ENCODE results near the gene ACSL3. TPM values are rescaled to one million over a fixed set of nuclear protein-coding genes. Genes with fewer than 3 reads are reported as not detected.
A peak's percentile ranks its signal among the peaks of the same experiment; 100 is the strongest.

The ACSL3 gene
- total and polyA plus RNA-seq, 2 donors (not counting 1 experiment from before 2014, with no cell fraction given): 6.7 to 46.0 TPM

DNA sequence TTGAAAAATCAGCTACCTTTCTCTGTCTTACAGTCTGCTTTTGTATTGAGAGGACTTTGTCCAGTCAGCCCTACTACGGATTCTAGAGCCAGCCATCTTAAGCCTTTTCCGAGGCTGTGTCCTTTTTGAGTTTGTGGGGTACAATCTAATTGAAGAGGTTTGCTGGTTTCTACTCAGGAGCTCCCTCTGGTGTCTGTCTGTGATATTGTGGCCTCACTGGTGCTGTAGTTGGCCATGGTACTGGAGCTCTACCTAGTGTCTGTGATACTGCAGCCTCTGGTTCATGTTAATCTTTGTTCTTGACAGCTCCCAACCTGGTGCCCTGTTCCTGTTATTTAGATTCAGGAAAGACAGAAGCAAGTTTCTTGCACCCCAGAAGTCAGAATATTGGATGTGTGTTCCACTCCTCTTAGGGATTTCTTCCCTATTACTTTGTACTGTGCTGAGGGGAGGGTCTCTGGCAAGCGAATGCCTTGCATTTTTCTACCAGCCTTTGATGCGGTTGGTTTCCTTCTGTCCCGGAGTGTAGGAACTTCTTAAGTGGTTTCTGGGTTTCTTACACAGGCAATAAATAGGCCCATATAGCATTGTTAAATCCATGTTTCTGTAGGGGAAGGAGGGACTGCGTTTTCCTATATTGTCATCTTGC lies 78.5 kb downstream of the ACSL3 start:
- ChIA-PET POLR2A (no interaction called here), CTCF (interaction anchor here (0.8 to 5.0 kb wide), 16 partner anchors 9 to 880 kb away, joined by 3 to 44 read pairs (median 4); no protein-coding TSS in a partner anchor)
- Histone ChIP-seq H4K20me1 (ENCODE audit: control insufficient read depth, insufficient read depth, low read length, poor library complexity, severe bottlenecking) (no peaks in the 10 kb centered on the region), H3K4me1 (ENCODE audit: control insufficient read depth in 2 of 2, insufficient read depth in 2 of 2, low read length in 2 of 2) (no peaks in the 10 kb centered on the region), H3K36me3 (replicated peaks in 1 of 2; ENCODE audit: control extremely low read depth in 1 of 2, control insufficient read depth in 1 of 2, extremely low read depth in 1 of 2, insufficient read depth in 2 of 2, low read length in 1 of 2) (peaks cover 12 to 26% of the 10 kb centered on the region in 2 experiments), H3K27me3 (replicated peaks in 1 of 4; ENCODE audit: control extremely low read depth in 1 of 4, control insufficient read depth in 3 of 4, insufficient read depth in 4 of 4, low read length in 3 of 4) (no peaks in the 10 kb centered on the region), H2AFZ (ENCODE audit: insufficient read depth, low read depth, low read length, poor library complexity, severe bottlenecking) (no peak overlapping the region), H3K79me2 (ENCODE audit: control insufficient read depth, insufficient read depth, low read length) (no peaks in the 10 kb centered on the region), H3K9ac (ENCODE audit: low read length) (no peak overlapping the region), H3K4me2 (replicated peaks; ENCODE audit: low read depth, low read length, poor library complexity, severe bottlenecking) (no peak overlapping the region), H3K27ac (ENCODE audit: low read length in 2 of 2) (no peak overlapping the region), H3K4me3 (ENCODE audit: control extremely low read depth in 1 of 5, extremely low read depth in 1 of 5, insufficient read depth in 1 of 5, low read depth in 2 of 5, low read length in 4 of 5) (no peak overlapping the region), H3K9me3 (ENCODE audit: control extremely low read depth in 1 of 3, control insufficient read depth in 2 of 3, insufficient read depth in 1 of 3, low read length in 2 of 3) (peaks cover 3 to 7% (median 3%) of the 10 kb centered on the region in 3 donors)
- peak; percentile 64 for ATAC-seq (ENCODE audit: low read depth)
- peak; percentile 66 for DNase-seq
- intact Hi-C loops (cut with micrococcal nuclease): loop anchor here (1.0 to 2.0 kb wide), 3 partner anchors 27 to 231 kb away; no protein-coding TSS in a partner anchor
- no peaks in the 10 kb centered on the region for H3K4me1 Mint-ChIP-seq
- WGBS (ENCODE audit: insufficient coverage): 90% methylated on average over 1 of the region's 6 CpGs
- no peaks in the 10 kb centered on the region for H3K27me3 Mint-ChIP-seq
- peaks cover 6% of the 10 kb centered on the region for H3K9me3 Mint-ChIP-seq (ENCODE audit: insufficient read depth)
- no peak for TF ChIP-seq EZH2 (IDR thresholded peaks at IDR 0.05; ENCODE audit: borderline replicate concordance, insufficient read depth, low read depth, low read length, poor library complexity, severe bottlenecking)
- TF ChIP-seq, protein P1, sequence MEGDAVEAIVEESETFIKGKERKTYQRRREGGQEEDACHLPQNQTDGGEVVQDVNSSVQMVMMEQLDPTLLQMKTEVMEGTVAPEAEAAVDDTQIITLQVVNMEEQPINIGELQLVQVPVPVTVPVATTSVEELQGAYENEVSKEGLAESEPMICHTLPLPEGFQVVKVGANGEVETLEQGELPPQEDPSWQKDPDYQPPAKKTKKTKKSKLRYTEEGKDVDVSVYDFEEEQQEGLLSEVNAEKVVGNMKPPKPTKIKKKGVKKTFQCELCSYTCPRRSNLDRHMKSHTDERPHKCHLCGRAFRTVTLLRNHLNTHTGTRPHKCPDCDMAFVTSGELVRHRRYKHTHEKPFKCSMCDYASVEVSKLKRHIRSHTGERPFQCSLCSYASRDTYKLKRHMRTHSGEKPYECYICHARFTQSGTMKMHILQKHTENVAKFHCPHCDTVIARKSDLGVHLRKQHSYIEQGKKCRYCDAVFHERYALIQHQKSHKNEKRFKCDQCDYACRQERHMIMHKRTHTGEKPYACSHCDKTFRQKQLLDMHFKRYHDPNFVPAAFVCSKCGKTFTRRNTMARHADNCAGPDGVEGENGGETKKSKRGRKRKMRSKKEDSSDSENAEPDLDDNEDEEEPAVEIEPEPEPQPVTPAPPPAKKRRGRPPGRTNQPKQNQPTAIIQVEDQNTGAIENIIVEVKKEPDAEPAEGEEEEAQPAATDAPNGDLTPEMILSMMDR (IDR thresholded peaks at IDR 0.05): peak; percentile 77
- H3K27ac Mint-ChIP-seq: no peak overlapping the region
- no peak overlapping the region for H3K4me3 Mint-ChIP-seq

DNA sequence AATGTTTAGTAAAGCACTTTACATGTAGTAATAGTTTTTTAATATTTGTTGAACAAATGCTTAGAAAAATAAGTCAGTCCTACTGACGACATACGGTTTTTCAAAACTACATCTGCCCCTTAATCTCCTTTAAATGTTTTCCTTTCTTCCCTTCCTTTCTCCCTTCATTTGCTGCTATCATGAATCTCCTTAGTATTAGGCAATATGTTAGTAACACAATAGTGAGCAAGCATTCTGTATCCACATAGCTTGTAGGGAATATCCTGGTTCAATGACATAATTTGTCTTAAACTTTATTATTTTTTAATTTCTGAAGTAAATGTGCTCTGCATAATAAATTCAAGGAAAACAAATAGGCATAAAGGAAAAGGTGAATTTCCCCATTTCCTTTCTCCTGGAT lies 79.1 kb downstream of the ACSL3 start:
- Mint-ChIP-seq H3K4me3 (no peak overlapping the region), H3K9me3 (ENCODE audit: insufficient read depth) (peaks cover 6% of the 10 kb centered on the region), H3K27ac (no peak overlapping the region), H3K4me1 (no peaks in the 10 kb centered on the region), H3K27me3 (no peaks in the 10 kb centered on the region)
- intact Hi-C loops (cut with micrococcal nuclease): loop anchor here (1.0 to 2.0 kb wide), 3 partner anchors 27 to 232 kb away; no protein-coding TSS in a partner anchor
- no CpG with 5 or more reads among the region's 2 CpGs for WGBS (ENCODE audit: insufficient coverage)
- H3K27ac ChIP-seq (ENCODE audit: low read length in 2 of 2): no peak overlapping the region
- TF ChIP-seq, protein P1 (IDR thresholded peaks at IDR 0.05): no peak
- TF ChIP-seq EZH2 (IDR thresholded peaks at IDR 0.05; ENCODE audit: borderline replicate concordance, insufficient read depth, low read depth, low read length, poor library complexity, severe bottlenecking): no peak
- ChIA-PET CTCF (interaction anchor here (0.8 to 5.0 kb wide), 7 partner anchors 9 to 251 kb away, joined by 3 to 44 read pairs (median 4); no protein-coding TSS in a partner anchor), POLR2A (no interaction called here)
- H3K27me3 ChIP-seq (replicated peaks in 1 of 4; ENCODE audit: control extremely low read depth in 1 of 4, control insufficient read depth in 3 of 4, insufficient read depth in 4 of 4, low read length in 3 of 4): no peaks in the 10 kb centered on the region
- no peak for ATAC-seq (ENCODE audit: low read depth)
- H2AFZ ChIP-seq (ENCODE audit: insufficient read depth, low read depth, low read length, poor library complexity, severe bottlenecking): no peak overlapping the region
- H3K9ac ChIP-seq (ENCODE audit: low read length): no peak overlapping the region
- H3K4me2 ChIP-seq (replicated peaks; ENCODE audit: low read depth, low read length, poor library complexity, severe bottlenecking): no peak overlapping the region
- no peaks in the 10 kb centered on the region for H4K20me1 ChIP-seq (ENCODE audit: control insufficient read depth, insufficient read depth, low read length, poor library complexity, severe bottlenecking)
- DNase-seq: no peak
- H3K36me3 ChIP-seq (replicated peaks in 1 of 2; ENCODE audit: control extremely low read depth in 1 of 2, control insufficient read depth in 1 of 2, extremely low read depth in 1 of 2, insufficient read depth in 2 of 2, low read length in 1 of 2): peaks cover 8 to 19% of the 10 kb centered on the region in 2 experiments
- H3K4me1 ChIP-seq (ENCODE audit: control insufficient read depth in 2 of 2, insufficient read depth in 2 of 2, low read length in 2 of 2): no peaks in the 10 kb centered on the region
- H3K9me3 ChIP-seq (ENCODE audit: control extremely low read depth in 1 of 3, control insufficient read depth in 2 of 3, insufficient read depth in 1 of 3, low read length in 2 of 3): peaks cover 3 to 7% (median 3%) of the 10 kb centered on the region in 3 donors
- no peaks in the 10 kb centered on the region for H3K79me2 ChIP-seq (ENCODE audit: control insufficient read depth, insufficient read depth, low read length)
- H3K4me3 ChIP-seq (ENCODE audit: control extremely low read depth in 1 of 5, extremely low read depth in 1 of 5, insufficient read depth in 1 of 5, low read depth in 2 of 5, low read length in 4 of 5): no peak overlapping the region
